Hematopoietic multipotent progenitor cell (in vitro differentiated cells): Measurements from ENCODE around the gene CACNA1S. TPM values are rescaled to one million over a fixed set of nuclear protein-coding genes. Genes with fewer than 3 reads are reported as not detected.

Source experiments
- DNase-seq, 3 donors: peaks; one replicate each; pipeline ENCODE4 v3.0.0-alpha.2; 2011 to 2015; ENCODE audit warnings: low read depth in 2 of 3, low spot score in 2 of 3
- total RNA-seq: library from RNA; depleted of rRNA; stranded (reverse); fragments of >200 nt; gene quantifications from one replicate; pipeline ENCODE4 v1.2.3, GENCODE V29; 2012

CACNA1S gene
- total RNA-seq, 1 donor, result not detected

DNA sequence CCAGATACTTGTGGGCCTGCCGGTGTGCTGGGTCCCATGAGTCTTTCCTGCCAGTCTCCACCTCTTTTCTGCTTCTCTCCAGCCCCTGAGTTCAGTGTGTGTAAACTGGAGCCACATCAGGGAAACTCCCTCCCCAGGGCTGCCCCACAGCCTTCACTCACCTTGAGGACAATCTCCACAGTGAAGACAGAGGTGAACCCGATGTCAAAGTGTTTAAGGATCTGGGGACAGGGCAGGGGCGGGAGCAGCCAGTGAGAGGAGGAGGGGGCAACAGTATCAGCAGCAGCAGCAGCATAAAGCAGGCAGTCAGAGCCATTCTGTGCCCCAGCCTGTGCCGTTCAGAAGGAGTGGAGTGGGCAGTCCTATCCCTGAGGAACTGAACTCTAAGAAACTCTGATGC is 43.2 kb downstream of the CACNA1S start:
- DNase-seq, result no peak

DNA sequence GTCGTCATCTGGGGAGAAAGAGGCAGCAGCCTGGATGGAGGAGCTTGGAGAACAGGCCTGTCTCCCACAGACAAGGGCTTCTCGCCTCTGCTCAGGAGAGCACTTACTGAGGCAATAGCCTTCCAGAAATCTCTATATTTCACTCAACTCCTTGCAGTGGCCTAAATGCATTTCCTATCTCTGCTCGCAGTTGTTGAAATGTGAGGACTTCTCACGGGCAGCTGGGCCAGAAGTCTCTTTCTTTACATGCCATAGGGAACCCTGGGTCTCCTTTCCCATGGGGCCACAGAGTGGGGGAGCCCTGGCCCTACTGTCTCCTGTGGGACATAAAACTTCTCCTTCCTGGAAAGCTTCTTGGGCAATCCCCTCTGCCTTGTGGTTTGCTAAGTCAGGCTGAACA is 45.2 kb downstream of the CACNA1S start:
- DNase-seq, result no peak

DNA sequence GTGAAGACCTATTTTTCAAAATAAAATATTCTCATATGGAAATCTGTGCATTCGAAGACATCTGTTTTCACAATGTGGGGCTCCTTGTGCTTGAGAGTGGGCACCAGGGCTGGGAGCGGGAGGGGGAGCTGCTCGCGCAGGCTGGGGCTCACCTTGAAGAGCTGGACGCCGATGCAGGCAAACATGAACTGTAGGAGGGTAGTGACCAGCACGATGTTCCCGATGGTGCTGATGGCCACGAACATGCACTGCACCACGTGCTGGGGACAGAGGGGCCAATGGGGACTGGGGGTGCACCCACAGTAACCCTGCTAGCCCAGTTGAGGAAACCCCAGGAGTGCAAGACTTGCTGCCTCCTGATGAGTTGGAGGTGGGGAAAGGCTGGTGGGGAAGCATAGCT is 46.5 kb downstream of the CACNA1S start:
- DNase-seq, result no peak

DNA sequence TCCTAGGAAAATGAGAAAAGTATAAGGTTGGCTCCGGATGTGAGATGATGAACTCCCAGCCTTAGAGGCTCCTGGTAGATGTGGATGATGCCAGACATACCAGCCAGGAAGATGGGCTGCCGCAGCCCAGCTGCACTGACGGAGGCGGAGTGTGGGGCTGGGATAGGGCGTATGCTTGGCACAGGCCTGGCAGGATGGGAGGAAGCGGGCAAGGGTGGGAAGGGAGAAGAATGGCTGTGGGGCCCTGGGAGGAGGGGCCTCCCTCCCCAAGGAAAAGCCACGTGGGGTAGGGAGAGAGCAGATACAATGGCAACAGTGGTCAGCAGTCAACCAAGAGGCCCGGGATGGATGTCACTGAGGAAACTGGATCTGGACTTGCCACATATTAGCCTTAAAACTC is 47.4 kb downstream of the CACNA1S start:
- DNase-seq, result no peak

DNA sequence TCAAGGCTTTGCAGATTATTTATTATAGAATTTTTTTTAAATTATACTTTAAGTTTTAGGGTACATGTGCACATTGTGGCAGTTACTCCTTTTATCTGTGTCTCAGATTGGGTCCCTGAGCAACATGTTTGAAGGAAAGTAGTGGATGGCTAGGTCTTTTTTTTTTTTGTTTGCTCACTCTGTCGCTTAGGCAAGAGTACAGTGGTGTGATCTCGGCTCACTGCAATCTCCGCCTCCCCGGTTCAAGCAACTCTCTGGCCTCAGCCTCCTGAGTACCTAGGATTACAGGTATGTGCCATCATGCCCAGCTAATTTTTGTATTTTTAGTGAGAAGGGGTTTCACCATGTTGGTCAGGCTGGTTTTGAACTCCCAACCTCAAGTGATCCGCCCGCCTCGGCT is 49.1 kb downstream of the CACNA1S start:
- DNase-seq, result no peak

DNA sequence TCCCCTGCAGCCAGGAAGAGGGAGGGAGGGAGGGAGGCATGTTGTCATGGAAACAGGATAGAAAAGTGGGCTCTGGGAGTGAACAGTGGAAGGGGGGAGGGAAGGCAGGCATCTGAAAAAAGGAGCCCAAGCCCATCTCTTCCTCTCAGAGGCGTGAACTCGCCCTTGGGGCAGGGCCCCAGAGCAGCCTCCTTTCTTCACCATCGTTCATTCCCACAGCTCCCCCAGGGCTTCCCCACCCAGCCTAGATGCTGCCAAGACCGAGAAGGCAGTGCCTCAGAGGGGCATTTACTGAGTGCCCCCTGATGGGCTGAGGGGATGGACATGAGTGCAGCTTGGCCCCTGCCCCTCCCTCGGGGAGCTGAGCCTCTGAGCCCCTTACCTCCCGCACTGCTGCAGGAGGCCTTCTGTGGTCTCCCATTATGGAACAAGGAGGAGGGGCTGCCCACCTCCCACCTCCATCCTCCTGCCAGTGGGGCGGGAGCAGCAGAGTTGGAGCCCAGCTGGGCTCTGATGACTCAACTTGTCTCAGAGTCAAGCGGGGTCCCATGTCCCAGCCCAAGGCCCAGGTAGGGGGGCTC is 49.6 kb downstream of the CACNA1S start:
- DNase-seq, result no peak

DNA sequence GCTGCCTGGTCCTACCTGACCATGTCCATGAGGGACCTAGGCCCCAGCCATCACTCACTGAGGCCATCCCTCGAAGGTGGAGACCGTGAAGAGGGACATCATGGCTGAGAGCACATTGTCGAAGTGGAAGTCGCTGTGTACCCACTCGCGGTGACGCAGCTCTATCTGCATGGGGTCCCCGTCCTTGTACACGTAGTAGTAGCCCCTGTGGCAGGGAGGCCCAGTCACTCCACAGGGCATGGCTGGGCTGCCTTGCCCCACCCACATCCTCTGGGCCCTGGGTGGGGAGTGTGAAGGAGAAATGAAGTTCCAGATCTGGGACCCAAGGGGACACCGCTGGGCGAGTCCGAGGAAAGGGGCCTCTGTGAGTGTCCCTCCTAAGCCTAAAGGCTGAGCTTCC is 50.3 kb downstream of the CACNA1S start:
- no peak for DNase-seq

DNA sequence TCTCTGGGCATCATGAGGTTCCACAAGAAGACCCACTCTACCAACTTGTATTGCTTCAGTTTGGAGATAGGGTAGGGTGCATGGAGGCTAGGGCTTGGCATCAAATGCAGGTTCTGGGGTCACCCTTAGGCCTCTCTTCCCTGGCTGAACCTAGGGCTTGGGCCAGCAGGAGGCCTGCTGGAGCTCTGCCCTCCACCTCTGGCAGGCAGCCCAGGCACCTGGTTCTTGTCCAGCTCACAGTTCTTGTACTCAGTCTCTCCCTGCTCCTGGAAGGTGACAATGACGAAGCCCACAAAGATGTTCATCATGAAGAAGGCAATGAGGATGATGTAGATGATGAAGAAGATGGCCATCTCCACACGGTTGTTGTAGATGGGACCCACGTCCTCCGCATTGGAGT is 51.2 kb downstream of the CACNA1S start:
- DNase-seq, result no peak

DNA sequence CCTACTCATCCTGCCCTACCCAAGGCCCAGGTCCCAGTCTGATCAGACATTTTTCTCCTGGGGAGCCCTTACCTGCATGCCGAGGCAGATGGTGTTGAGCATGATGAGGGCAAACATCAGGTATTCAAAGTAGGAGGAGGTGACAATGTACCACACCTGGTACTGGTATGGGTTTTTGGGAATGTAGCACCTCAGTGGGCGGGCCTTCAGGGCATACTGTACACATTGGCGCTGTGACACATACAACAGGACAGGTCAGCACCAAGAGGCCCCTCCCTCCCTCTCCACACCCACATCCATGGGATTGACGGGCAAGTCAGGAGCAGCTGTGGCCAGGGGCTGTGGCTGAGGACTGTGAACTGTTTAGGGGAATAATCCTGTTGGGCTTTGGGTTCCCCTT is 51.6 kb downstream of the CACNA1S start:
- no peak for DNase-seq

DNA sequence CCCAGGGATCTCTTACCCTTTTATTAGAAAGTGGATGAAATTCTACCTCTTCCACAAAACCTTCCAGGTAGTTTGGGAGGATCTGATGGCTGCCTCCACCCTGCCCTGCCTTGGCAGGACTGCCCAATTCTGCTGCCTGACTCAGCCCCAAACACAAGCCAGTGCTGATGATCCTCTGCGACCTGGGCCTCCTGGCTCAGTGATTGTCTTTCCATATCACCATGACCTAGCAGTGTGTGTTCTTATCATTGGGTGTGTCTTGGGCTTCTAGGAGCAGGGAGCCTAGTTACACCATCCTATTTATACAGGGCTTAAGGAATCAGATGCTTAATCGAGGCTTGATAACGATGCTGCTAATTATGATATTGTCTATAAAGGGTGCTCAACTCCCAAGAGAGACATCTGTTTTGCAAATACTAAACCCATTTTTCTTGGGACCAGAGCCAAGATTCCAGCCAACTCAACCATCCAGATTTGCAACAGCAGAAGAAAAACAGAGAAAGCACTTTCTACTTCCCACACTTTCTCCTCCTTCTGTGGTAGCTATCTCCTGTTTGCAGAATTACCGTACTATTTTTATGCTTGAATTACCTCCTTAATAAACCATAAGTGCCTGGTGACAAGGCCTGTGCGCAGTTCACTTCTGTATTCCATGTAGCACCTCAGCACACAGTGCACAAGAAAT is 52.2 kb downstream of the CACNA1S start:
- no peak for DNase-seq

DNA sequence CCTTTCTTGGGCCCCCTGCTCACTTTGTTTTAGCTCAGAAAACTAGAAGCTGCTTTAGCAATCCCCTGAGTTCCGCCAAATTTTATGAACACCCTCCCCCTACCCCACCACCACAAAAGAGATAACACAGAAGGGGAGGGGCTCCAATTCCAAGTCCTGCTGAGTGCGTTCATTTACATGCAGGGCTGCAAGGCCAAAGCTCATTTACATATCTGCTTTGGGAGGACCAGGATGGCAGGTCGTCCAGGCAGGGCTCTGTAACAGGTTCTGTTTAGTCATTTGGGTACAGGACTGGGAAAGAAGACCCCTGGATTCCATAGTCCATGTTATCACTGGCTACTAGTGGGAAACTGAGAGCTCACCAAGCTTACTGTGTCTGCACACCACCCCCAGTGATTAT is 52.8 kb downstream of the CACNA1S start:
- no peak for DNase-seq

DNA sequence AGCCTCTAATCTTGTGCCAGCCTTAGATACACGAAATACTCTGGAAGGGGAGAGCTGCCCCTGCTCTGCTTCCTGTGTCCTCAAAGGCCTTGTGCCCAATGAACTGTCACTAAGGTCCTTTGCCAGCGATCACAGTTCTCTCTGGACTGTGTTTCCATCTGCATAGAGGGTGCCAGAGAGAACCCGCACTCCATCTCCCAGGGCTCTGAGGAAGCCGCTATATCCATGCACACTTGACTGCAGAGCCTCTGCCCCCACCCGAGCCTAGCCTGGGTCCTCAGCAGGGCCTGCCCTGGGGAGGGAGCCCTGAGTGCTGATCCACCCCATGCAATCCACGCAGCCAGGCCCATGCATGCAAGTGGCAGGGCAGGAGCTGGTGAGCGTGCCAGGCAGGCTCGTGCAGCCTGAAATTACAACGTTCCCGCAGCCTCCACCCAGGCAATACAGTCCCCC is 58.1 kb downstream of the CACNA1S start:
- no peak for DNase-seq

DNA sequence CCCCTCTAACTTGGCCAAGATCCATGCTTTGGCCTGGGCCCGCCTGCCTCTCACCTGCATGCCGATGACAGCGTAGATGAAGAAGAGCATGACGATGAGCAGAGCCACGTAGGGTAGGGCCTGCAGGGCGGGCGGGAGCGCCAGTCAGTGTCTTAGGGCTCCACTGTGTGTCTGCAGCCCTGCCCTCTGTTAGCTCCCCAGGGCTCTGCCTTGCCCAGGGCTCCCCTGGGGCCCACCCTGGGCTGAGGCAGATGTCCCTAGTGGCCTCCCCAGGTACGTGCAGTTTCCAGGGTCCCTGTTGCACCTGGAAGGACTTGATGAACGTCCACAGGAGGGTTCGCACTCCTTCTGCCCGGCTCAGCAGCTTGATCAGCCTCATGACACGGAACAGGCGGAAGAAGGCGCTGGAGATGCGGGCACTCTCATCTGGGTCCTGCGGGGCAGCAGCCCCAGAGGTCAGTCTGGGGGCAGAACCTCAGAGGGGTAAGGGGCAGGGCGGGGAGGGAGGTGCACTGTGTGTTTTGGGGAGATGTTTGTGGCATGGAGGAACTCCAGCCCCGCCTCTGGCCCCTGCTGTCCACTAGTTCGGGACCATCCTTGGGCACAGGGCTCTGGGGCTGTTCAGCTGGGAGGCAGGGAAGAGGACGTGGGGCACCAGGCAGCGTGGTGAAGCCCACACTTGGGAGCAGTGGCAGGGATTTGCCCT is 58.9 kb downstream of the CACNA1S start:
- DNase-seq, result no peak

DNA sequence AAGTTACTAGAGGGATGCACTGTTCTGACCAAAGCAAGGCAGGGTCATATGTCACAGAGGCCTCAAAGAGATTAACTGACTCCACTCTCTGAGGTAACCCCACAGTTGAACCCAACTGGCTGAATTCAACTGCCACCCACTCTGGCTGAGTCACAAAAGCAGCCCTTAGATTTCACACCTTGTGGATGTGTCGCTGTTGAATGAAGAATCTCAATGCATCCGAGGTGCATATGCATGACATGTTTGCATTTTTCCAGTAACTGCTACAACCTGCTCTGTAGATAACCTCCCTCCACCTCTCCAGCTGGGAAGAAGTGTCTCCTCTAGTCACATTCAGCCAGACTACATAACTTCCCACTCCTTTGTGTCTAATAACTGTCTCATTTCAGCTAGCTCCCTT is 60.8 kb downstream of the CACNA1S start:
- no peak for DNase-seq

DNA sequence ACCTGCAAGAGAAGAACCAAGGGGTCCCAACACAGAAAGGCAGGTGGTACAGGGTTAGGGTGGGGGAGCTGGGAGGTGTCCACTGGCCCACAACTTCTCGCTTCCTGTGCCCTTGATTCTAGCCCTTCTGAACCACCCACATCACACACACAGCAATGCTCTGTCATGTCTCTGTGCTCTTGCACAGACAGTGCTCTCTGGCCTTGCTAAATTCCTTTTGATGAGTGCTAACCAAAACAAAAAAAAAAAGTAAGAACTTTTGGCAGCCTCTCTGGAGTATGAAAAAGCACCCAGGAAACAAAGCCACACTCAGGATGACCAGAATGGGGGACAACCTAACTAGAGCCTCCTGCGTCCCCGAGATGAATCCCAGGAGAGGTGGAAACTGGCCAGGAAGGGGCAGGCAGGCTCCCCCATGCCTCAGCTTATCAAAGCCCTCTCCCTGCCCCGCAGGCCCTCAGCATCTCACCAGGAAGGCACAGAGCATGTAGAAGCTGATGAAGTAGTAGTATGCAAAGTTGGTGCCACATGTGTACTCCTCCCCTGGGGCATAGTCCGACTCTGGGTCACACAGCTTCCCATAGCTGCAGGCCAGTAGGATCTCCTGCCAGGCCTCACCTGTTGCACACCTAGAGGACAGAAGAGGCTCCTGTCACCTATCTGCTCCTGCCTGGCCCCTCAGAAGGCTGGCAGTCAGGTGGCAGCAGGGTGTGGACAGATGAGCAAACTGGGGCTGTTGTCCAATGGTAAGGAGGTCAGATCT is 61.5 kb downstream of the CACNA1S start:
- no peak for DNase-seq

DNA sequence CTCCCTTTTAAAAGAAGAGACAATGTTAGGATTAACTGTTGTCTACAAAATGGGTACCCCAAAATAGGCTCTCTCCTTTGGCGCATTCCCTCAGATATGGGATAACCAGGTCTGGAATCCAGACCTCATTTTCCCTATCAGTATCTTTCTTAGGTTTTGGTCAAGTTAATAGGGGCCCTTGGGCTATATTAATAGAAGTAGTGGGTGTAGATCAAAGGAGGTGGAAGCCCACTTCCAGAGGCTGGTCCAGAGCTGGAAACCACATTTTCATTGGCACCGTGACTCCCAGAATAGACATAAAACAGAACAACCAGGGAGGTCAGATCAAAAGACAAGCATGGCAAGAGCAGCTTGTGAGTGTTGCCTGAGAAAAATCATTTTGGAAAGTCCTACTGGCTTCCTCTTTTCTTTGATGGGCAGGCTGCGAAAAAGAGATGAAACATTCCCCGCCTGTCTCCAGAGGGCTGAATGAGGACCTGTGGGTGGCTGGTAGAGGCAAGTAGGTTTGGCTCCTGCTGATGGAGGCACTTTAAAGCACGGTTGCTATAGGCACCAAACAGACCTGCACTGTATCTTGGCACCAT is 62.9 kb downstream of the CACNA1S start:
- no peak for DNase-seq

DNA sequence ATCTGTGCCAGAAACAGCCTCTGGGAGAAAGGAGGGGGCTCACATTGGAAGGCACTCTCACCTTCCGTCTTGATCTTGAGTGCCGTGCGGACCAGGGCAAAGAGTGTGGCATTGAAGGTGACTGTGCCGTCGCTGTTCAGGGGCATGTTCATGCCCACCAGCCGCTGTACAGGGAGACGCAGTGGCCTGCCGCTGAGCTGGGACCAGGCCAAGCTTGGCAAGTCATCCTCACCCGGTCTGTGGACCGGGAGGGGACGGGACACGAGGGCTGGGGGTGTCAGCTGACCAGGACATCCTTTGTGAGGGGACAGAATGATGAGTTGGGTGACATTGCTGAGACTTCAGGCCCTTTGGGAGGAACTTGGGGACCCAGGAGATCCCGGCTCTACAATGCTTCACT is 63.7 kb downstream of the CACNA1S start:
- DNase-seq, result no peak

DNA sequence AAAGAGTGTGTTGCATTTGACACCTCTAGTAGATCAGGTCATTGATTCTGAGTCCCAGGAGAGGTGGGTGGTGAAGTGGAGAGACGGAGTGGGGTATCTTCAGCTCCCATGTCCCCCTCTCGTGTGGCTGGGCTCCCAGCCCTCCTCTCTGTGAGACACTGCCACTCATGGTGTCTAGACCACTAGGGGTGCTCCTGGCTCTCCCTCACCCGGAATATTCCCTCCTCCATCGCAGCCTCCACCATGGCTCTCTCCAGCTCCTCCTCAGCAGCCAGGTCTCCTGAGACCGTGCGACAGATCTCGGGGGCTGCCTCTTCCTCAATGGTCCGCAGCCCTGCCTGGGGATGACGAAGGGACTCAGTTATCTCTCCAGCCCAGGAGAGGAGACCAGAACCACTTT is 68.1 kb downstream of the CACNA1S start:
- no peak for DNase-seq

DNA sequence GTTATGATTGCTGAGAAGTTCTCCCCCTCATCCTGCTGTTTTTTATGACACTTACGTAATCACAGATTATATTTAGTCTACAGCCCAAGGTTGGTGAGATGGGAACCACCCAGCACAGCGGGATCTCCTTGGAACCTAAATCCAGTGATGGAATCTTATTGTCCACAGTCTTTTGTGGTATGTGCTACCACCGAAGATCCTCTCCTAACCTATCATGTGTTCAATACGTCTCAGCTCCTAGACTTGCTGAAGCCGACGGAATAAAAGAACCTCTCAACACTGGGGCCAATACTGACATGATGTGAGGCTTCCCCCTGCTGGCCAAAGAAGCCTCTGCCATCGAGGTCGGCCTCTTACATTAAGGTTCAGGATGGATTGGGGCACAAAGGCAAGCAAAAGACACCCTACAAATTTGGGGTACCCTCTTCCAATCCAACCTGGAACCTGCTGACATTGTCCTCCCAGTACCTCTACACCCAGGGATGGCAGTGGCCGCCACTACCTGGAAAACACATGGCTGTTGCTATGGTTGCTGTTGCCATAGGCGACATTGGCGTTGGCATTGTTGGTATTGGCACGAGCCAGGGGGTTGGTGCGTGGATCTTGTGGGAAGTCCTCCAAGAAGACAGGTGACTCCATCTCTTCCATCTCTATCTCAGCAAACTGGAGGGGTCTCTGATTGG is 69.3 kb downstream of the CACNA1S start:
- DNase-seq, result peak; percentile 45 to 87 (median 66)

DNA sequence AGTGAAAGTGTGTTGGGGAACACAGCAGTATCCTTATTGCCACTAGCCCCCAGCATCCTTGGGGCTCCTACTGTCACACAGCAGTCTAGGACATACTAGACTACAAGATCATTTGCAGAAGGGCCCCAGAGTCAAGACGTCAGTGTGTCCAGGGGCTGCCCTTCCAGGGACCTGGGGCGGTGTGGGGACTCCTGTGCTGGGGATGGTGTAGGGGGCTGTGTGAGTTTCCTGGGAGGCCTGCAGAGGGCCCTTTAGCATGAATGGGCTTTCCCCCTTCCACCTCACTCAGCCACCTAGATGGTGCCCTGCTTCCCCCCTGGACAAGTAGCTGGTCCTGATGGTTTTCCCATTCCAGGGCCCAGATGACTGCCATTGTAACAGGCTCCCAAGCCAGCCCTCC is 71.2 kb downstream of the CACNA1S start:
- DNase-seq, result no peak

DNA sequence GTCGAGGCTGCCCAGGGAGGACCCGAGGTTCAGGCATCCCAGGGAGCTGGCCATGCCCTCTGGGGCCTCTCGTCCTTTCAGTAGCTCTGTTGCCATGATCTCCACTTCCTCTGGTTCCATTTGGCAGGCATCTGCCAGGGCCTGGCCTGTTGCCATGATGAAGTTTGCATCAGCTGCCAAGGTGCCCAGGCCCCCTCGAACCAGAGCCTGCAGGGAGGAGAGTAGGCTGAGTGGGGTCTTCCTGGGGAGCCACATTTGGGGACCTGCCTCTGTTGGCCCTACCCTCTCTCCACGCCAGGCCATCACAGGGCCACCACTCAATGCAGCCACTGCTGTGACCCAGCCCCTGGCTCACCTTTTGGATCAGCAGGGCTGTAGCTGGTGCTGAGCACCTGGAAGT is 72.3 kb downstream of the CACNA1S start:
- no peak for DNase-seq
